Measurements from ENCODE around the gene TTC9B.

TTC9B gene

GRCh38 chr19:40255619-40256166 lies 37.5 kb upstream of the TTC9B start:
- H3K27ac ChIP-seq: no peak overlapping the region
- TF ChIP-seq CTCF (IDR thresholded peaks at IDR 0.05) (no peak), ZFX (IDR thresholded peaks at IDR 0.05; ENCODE audit: borderline replicate concordance) (no peak)

GRCh38 chr19:40254714-40255418 lies 36.7 kb upstream of the TTC9B start:
- no peak for TF ChIP-seq CTCF (IDR thresholded peaks at IDR 0.05)
- no peak for TF ChIP-seq ZFX (IDR thresholded peaks at IDR 0.05; ENCODE audit: borderline replicate concordance)

GRCh38 chr19:40253611-40254092 lies 35.5 kb upstream of the TTC9B start:
- no peak for TF ChIP-seq ZFX (IDR thresholded peaks at IDR 0.05; ENCODE audit: borderline replicate concordance)
- TF ChIP-seq CTCF (IDR thresholded peaks at IDR 0.05): no peak
- H3K27ac ChIP-seq: no peak overlapping the region; the same call in 1 of the 2 replicates

More at GRCh38 chr19:40254714-40255418, 36.7 kb upstream of the TTC9B start:
- H3K27ac ChIP-seq: no peak overlapping the region

GRCh38 chr19:40252395-40252794 lies 34.2 kb upstream of the TTC9B start:
- no peak for TF ChIP-seq ZFX (IDR thresholded peaks at IDR 0.05; ENCODE audit: borderline replicate concordance)
- no peak for TF ChIP-seq CTCF (IDR thresholded peaks at IDR 0.05)
- no peak overlapping the region for H3K27ac ChIP-seq

GRCh38 chr19:40251991-40252390 lies 33.8 kb upstream of the TTC9B start:
- TF ChIP-seq CTCF (IDR thresholded peaks at IDR 0.05): no peak
- TF ChIP-seq ZFX (IDR thresholded peaks at IDR 0.05; ENCODE audit: borderline replicate concordance): no peak
- no peak overlapping the region for H3K27ac ChIP-seq

- no peak overlapping the region for H3K27ac ChIP-seq
- TF ChIP-seq CTCF (IDR thresholded peaks at IDR 0.05): no peak
- no peak for TF ChIP-seq ZFX (IDR thresholded peaks at IDR 0.05; ENCODE audit: borderline replicate concordance)
Observed at GRCh38 chr19:40251244-40251643, 33.1 kb upstream of the TTC9B start.

GRCh38 chr19:40249781-40250180 lies 31.6 kb upstream of the TTC9B start:
- peak overlapping the region; percentile 51 for H3K27ac ChIP-seq
- TF ChIP-seq CTCF (IDR thresholded peaks at IDR 0.05) (no peak), ZFX (IDR thresholded peaks at IDR 0.05; ENCODE audit: borderline replicate concordance) (no peak)
